BJ (cell line): ENCODE results near the gene CRYBA1. TPM values are rescaled to one million over a fixed set of nuclear protein-coding genes. Genes with fewer than 3 reads are reported as not detected.

ENCODE experiments used
- CTCF ChIA-PET: fragments of 350-600 bp; formaldehyde crosslinking; extraction: SDS; loops from one replicate; lab custom pipeline; 2021; ENCODE audit warnings: antibody characterized with exemption, inconsistent platforms; lab: Yijun Ruan, JAX
- POLR2A ChIA-PET: fragments of 300-600 bp; sonication (Branson Sonifier 250); formaldehyde crosslinking; extraction: SDS; loops from one replicate; lab custom pipeline; 2021; ENCODE audit warnings: antibody characterized with exemption; lab: Charles Lee
- DNase-seq: peaks from one replicate; pipeline ENCODE4 v3.0.0-alpha.2; 2011; ENCODE audit warnings: low read depth
- H3K27me3 ChIP-seq: 2 replicates; pipeline ENCODE4 v1.6.0; 2011; ENCODE audit warnings: low read length; ENCODE audit not compliant: control insufficient read depth, insufficient read depth
- H3K36me3 ChIP-seq: 2 replicates; pipeline ENCODE4 v1.5.1; 2011; ENCODE audit warnings: low read length; ENCODE audit not compliant: control insufficient read depth, insufficient read depth
- H3K4me3 ChIP-seq: 2 replicates; pipeline ENCODE4 v1.5.1; 2011; ENCODE audit warnings: low read depth, mild to moderate bottlenecking, control low read depth, low read length
- CTCF ChIP-seq: IDR thresholded peaks from 2 replicates; pipeline ENCODE4 v1.5.1; 2011; ENCODE audit warnings: low read depth, mild to moderate bottlenecking, control low read depth, inconsistent platforms, low read length, moderate library complexity; ENCODE audit not compliant: insufficient read depth
- polyA plus RNA-seq: library from polyadenylated mRNA; depleted of rRNA; stranded (reverse); fragments of >200 nt; gene quantifications from 2 replicates; pipeline ENCODE4 v1.2.3, GENCODE V29; 2011

CRYBA1 gene
- polyA plus RNA-seq, 1 experiment = not detected

- ChIA-PET POLR2A (interaction anchor here (0.6 to 1.0 kb wide), 2 partner anchors 12 to 90 kb away, joined by 3 to 4 read pairs; no protein-coding TSS in a partner anchor), CTCF (interaction anchor here (0.7 to 2.9 kb wide), 6 partner anchors 18 to 92 kb away, joined by 3 to 23 read pairs (median 6); no protein-coding TSS in a partner anchor)
- no peak overlapping the region for H3K4me3 ChIP-seq
- no peaks in the 10 kb centered on the region for H3K27me3 ChIP-seq
- TF ChIP-seq CTCF = no peak
- no peaks in the 10 kb centered on the region for H3K36me3 ChIP-seq
- DNase-seq = no peak
Observed at GRCh38 chr17:29238133-29238850, 8.4 kb upstream of the CRYBA1 start.

- Histone ChIP-seq H3K36me3 (no peaks in the 10 kb centered on the region), H3K4me3 (no peak overlapping the region), H3K27me3 (no peaks in the 10 kb centered on the region)
- no peak for TF ChIP-seq CTCF
- ChIA-PET POLR2A (interaction anchor here (0.7 kb wide), 2 partner anchors 10 to 54 kb away, joined by 3 to 6 read pairs; partner anchors contain the start of gene NUFIP2), CTCF (interaction anchor here (0.9 to 4.9 kb wide), 16 partner anchors 11 to 124 kb away, joined by 3 to 33 read pairs (median 4); partner anchors contain the start of gene MYO18A)
- DNase-seq = no peak
Observed at GRCh38 chr17:29240477-29240876, 6.2 kb upstream of the CRYBA1 start.

GRCh38 chr17:29240968-29241963 lies 5.4 kb upstream of the CRYBA1 start:
- ChIA-PET POLR2A (interaction anchor here (0.7 kb wide), 2 partner anchors 9 to 53 kb away, joined by 3 to 6 read pairs; partner anchors contain the start of gene NUFIP2), CTCF (interaction anchor here (0.9 to 4.9 kb wide), 16 partner anchors 10 to 125 kb away, joined by 3 to 33 read pairs (median 4); partner anchors contain the start of gene MYO18A)
- peak; percentile 24; the same call in 1 of the 2 replicates for TF ChIP-seq CTCF
- DNase-seq = peak; percentile 90
- no peak overlapping the region for H3K4me3 ChIP-seq
- H3K27me3 ChIP-seq = no peaks in the 10 kb centered on the region
- no peaks in the 10 kb centered on the region for H3K36me3 ChIP-seq

GRCh38 chr17:29242051-29242450 lies 4.6 kb upstream of the CRYBA1 start:
- TF ChIP-seq CTCF = no peak
- Histone ChIP-seq H3K27me3 (no peaks in the 10 kb centered on the region), H3K4me3 (no peak overlapping the region), H3K36me3 (no peaks in the 10 kb centered on the region)
- CTCF ChIA-PET = interaction anchor here (1.0 to 4.9 kb wide), 7 partner anchors 9 to 125 kb away, joined by 3 to 33 read pairs (median 7); no protein-coding TSS in a partner anchor
- POLR2A ChIA-PET = no interaction called here
- no peak for DNase-seq
